SIG-M5 (cell line): ENCODE measurements around the gene DOCK2.

Experiments
- DNase-seq: peaks from one replicate; lab custom pipeline; 2025; lab: John Stamatoyannopoulos, UW

DOCK2 gene

DNA sequence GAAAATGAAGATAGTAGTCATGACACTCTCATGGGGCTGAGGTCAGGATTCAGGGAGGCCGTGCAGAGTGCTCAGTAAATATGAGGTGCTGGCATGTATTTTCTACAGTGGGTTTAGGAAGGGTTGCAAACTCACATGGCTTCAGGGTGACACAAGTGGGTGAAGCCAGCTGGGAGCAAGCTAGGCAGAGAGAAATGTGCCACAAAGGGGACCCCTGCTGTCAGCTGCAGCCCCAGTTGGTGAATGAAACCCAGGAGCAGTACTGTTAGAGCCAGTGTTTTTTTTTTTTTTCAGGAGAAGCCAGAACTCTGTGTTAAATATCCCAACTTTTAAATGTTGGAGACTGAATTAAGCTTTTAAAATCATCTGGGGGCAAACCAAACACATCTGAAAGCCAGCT is 267.9 kb downstream of the DOCK2 start:
- DNase-seq: no peak

- no peak for DNase-seq
Measured at GRCh38 chr5:169906745-169907649, 269.9 kb downstream of the DOCK2 start.

- no peak for DNase-seq
Measured at GRCh38 chr5:169908864-169909263, 271.8 kb downstream of the DOCK2 start.

GRCh38 chr5:169909945-169910344 is 272.9 kb downstream of the DOCK2 start:
- no peak for DNase-seq

GRCh38 chr5:169910393-169910792 is 273.3 kb downstream of the DOCK2 start:
- no peak for DNase-seq

DNA sequence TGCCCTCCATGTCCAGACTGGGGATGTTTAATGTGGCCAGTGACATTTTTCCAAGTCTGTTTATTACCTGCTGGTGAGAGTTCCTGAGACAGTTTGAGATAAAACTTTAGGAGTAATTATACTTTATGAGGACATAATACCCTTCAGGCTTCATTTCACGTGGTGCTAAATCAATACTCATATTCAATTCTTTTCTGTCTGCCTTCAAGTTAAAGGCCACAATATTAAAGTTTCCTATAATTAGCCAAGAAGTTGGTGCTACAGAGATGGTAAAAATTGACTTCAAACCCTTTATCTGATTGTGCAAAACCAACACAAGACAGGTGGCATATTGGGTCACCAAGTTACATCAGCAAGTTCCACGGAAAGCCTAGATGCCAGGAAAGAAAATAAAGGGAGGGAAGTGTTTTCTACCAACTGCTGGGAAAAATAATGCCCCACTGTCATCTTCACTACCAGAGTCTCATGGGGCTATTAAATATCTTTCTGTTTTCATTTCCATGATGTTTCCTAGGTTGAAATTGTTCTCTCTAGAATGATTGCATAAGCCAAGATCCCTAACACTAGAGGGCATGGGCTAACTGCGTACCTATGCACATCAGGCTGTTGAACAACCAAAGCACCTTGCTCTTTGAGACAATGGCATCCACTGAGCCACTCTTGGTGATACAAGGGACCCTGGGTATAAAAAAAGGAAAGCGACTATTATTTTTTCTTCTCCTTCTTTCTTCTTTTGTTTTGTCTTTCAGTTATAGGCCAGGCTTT is 274.6 kb downstream of the DOCK2 start:
- no peak for DNase-seq

DNA sequence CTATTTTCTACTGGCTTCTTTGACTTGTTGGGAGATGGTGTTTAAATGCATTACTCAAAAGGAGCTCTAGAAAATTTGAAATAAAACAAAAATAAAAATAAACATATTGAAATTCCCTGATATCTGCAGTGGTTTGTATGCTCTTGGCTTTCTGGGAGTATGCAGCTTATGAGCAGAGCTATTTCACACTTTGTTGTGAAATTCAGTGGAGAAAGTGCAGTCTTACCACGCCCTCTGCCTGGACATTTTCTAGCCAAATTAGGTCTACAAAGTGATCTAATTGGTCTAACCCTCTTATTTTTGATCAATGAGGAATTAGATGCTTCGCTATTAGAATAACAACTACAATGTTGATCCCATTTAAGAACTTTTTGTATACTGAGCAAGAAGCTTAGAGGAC is 276.4 kb downstream of the DOCK2 start:
- DNase-seq: no peak

- no peak for DNase-seq
Measured at GRCh38 chr5:169914766-169915165, 277.7 kb downstream of the DOCK2 start.

DNA sequence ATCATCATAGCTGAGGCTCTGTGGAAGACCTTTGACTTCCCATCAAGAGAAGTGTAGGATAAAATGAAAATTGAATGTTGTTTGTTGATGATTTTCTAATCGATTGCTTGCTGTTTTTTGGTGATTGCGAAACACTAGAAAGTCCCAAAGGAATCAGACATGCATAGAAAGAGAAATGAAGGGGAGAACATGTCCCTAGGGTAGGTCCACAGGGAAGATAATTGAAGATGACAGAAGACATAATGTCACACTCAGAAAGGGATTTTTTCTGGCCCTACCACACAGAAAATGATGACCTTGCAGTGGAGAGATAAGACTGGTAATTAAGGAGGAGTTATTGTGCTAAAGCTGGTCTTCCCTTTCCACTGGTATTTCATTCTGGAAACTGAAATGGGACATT is 280.4 kb downstream of the DOCK2 start:
- no peak for DNase-seq

GRCh38 chr5:169918228-169918627 is 281.2 kb downstream of the DOCK2 start:
- no peak for DNase-seq

- DNase-seq: no peak
Measured at GRCh38 chr5:169920474-169920873, 283.4 kb downstream of the DOCK2 start.

DNA sequence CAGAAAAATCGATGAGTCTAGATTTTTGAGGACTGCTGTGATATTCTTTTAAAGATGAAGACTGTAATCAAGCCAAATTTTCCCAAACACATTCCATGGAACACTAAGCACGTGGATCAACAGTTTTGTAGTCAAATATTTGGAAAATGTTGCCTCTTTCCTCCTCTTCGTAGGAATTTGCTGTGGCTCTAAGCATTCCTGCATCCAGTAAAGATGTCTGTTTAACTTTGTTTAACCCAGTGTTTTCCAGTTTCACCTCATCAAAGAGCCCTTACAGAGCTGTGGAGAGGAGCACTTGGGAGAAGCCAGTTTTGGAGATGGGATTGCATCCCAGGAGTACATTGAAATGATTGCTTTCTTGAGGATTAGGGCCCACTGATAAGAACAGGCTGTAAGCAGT is 284.3 kb downstream of the DOCK2 start:
- DNase-seq: no peak

DNA sequence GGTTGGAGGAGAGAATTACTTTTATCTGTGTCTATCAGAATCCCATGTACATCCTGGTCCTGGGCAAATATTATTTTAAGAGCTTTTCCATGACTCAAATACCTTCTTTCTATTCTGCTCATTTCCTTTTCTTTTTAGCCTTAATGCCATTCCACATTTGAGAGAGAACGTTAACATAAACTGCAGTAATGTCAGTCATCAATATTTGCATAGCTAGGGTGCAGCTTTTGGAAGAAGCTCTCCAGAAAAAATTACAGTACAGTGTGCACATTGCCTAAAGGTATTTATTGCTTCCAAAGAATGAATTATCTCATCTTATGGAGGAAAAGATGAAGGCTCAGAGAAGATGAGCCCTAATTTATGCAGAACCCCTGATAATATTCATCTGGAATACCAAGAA is 284.9 kb downstream of the DOCK2 start:
- DNase-seq: no peak

- no peak for DNase-seq
Measured at GRCh38 chr5:169922474-169922873, 285.4 kb downstream of the DOCK2 start.

DNA sequence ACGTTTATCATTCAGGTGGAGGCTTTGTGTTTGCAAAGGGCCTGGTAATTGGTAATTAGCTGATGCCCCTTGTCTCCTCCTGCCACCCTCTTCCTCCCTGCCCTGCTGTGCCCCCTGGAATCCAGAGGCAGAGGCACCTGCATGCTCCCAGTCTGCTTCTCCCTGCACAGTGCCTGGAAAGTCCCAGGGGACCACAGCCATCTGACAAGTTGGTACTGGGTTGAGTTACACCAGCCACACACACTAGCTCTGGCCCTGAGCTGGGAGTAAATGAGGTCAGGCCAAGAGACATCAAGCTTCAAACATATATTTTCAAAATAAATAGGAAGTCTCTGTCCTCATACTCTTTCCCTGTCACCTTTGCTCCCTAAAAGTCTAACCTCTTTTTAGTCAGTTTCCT is 286.9 kb downstream of the DOCK2 start:
- no peak for DNase-seq

DNA sequence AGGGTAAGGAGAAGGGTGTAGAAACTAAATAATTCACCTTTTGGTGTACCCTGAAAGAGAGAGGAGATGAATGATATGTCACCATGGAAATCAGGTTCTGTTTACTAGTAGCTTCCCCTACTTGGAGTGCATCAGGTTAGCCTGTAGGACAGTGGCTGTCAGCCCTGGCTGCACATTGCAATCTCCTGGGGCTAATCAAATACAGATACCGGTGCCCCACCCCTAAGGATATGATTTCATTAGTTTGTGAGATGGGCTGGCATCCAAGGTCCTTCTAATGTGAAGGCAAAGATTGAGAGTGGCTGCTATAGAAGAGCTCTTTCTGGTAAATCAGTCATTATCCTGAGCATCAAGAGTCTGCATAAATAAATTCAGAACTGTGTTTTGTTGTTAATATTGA is 296.1 kb downstream of the DOCK2 start:
- no peak for DNase-seq

GRCh38 chr5:169933616-169934015 is 296.5 kb downstream of the DOCK2 start:
- no peak for DNase-seq

- no peak for DNase-seq
Measured at GRCh38 chr5:169934990-169935389, 297.9 kb downstream of the DOCK2 start.

GRCh38 chr5:169935762-169936161 is 298.7 kb downstream of the DOCK2 start:
- no peak for DNase-seq

DNA sequence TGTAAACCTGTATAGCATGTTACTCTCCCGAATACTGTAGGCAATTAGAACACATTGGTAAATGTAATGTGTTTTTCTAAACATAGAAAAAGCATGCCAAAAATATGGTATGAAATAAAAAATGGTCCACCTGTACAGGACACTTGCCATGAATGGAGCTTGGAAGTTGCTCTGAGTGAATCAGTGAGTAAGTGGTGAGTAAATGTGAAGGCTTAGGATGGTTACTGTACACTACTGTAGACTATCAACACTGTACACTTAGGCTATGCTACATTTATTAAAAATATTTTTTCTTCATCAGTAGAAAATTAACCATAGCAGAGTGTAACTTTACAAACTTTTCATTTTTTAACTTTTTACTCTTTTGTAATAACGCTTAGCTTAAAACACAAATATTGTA is 301.4 kb downstream of the DOCK2 start:
- DNase-seq: no peak

- no peak for DNase-seq
Measured at GRCh38 chr5:169939731-169940130, 302.7 kb downstream of the DOCK2 start.

GRCh38 chr5:169941542-169941941 is 304.5 kb downstream of the DOCK2 start:
- no peak for DNase-seq

DNA sequence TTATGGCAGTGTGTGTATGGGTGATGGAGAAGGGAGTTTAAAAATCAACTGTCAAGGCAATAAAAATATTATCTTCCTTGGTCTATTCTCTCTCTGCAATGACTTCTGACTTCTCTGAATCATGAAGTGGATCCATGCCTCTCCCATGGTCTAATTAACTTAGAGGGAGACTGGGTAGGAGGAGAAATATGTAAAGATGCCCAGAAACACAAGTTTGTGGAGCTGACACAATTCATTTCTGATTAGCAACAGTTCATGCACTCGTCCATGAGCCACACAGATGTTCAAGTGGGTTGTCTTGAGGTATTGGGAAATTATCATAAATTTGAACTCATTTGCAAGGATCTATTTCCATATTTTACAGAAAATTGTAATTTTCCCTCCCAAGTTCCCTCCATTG is 305.1 kb downstream of the DOCK2 start:
- DNase-seq: no peak
